ENCODE data around the gene FAM131A.

- TF ChIP-seq CTCF (IDR thresholded peaks at IDR 0.05) = no peak
- TF ChIP-seq EP300 (IDR thresholded peaks at IDR 0.05) = no peak
- TF ChIP-seq POLR2AphosphoS5 (IDR thresholded peaks at IDR 0.05) = no peak
These were observed 4.2 kb upstream of the FAM131A start for GRCh38 chr3:184333190-184333589.
